AG04450 (cell line): ENCODE data around the gene ARHGEF3. TPM values are rescaled to one million over a fixed set of nuclear protein-coding genes. Genes with fewer than 3 reads are reported as not detected.

Source experiments
- CTCF ChIA-PET: fragments of 300-600, 350-600 bp; formaldehyde crosslinking; extraction: SDS; loops from one replicate; lab custom pipeline; 2022; ENCODE audit warnings: antibody characterized with exemption, inconsistent platforms; lab: Charles Lee
- POLR2A ChIA-PET: fragments of 350-600 bp; formaldehyde crosslinking; extraction: SDS; loops from one replicate; lab custom pipeline; 2021; ENCODE audit warnings: antibody characterized with exemption, inconsistent platforms; lab: Yijun Ruan, JAX
- DNase-seq: peaks from one replicate; pipeline ENCODE4 v3.0.0-alpha.2; 2011; ENCODE audit warnings: low read depth, low spot score
- H3K27ac ChIP-seq: one replicate; pipeline ENCODE4 v1.5.1; 2012; ENCODE audit warnings: low read depth, low read length, control low read depth
- H3K27me3 ChIP-seq: one replicate; pipeline ENCODE4 v1.6.0; 2012; ENCODE audit warnings: low read length; ENCODE audit not compliant: control insufficient read depth, insufficient read depth
- H3K4me3 ChIP-seq: 2 replicates; pipeline ENCODE4 v1.5.1; 2011; ENCODE audit warnings: mild to moderate bottlenecking, low read depth, low read length, control low read depth
- H3K9me3 ChIP-seq: 2 replicates; pipeline ENCODE4 v1.5.1; 2012; ENCODE audit warnings: low read length; ENCODE audit not compliant: control insufficient read depth, insufficient read depth
- CTCF ChIP-seq: IDR thresholded peaks from 2 replicates; pipeline ENCODE4 v1.5.1; 2011; ENCODE audit warnings: low read depth, low read length, control low read depth, inconsistent platforms
- polyA plus RNA-seq: library from polyadenylated mRNA; depleted of rRNA; stranded (reverse); fragments of >200 nt; gene quantifications from 2 replicates; pipeline ENCODE4 v1.2.3, GENCODE V29; 2011

The ARHGEF3 gene
- polyA plus RNA-seq, 1 experiment, result 5.6 TPM

GRCh38 chr3:56747150-56747549 is 54.6 kb downstream of the ARHGEF3 start:
- H3K9me3 ChIP-seq, result no peaks in the 10 kb centered on the region
- no peak overlapping the region for H3K27ac ChIP-seq
- H3K27me3 ChIP-seq, result no peaks in the 10 kb centered on the region
- CTCF ChIA-PET, result interaction anchor here (0.6 kb wide), 1 partner anchor 160 kb away, joined by 5 read pairs; no protein-coding TSS in a partner anchor
- no peak overlapping the region for H3K4me3 ChIP-seq
- TF ChIP-seq CTCF, result no peak
- POLR2A ChIA-PET, result no interaction called here
- DNase-seq, result no peak

- no peak for TF ChIP-seq CTCF
- H3K9me3 ChIP-seq, result no peaks in the 10 kb centered on the region
- ChIA-PET CTCF (interaction anchor here (0.6 to 0.7 kb wide), 2 partner anchors 12 to 56 kb away, joined by 3 to 6 read pairs; no protein-coding TSS in a partner anchor), POLR2A (no interaction called here)
- H3K4me3 ChIP-seq, result no peak overlapping the region
- no peaks in the 10 kb centered on the region for H3K27me3 ChIP-seq
- no peak for DNase-seq
- H3K27ac ChIP-seq, result no peak overlapping the region
Observed at GRCh38 chr3:56744016-56744415, 57.7 kb downstream of the ARHGEF3 start.

GRCh38 chr3:56742887-56743286 is 58.9 kb downstream of the ARHGEF3 start:
- H3K27me3 ChIP-seq, result no peaks in the 10 kb centered on the region
- TF ChIP-seq CTCF, result no peak
- H3K9me3 ChIP-seq, result no peaks in the 10 kb centered on the region
- ChIA-PET CTCF (interaction anchor here (0.7 kb wide), 1 partner anchor 438 kb away, joined by 3 read pairs; no protein-coding TSS in a partner anchor), POLR2A (no interaction called here)
- no peak overlapping the region for H3K27ac ChIP-seq
- no peak overlapping the region for H3K4me3 ChIP-seq
- DNase-seq, result no peak

- Histone ChIP-seq H3K9me3 (no peaks in the 10 kb centered on the region), H3K27me3 (no peaks in the 10 kb centered on the region), H3K27ac (no peak overlapping the region), H3K4me3 (no peak overlapping the region)
- DNase-seq, result no peak
- CTCF ChIA-PET, result no interaction called here
- POLR2A ChIA-PET, result no interaction called here
- no peak for TF ChIP-seq CTCF
Observed at GRCh38 chr3:56739036-56739435, 62.7 kb downstream of the ARHGEF3 start.

GRCh38 chr3:56737006-56737405 is 64.7 kb downstream of the ARHGEF3 start:
- Histone ChIP-seq H3K27ac (no peak overlapping the region), H3K27me3 (no peaks in the 10 kb centered on the region), H3K4me3 (no peak overlapping the region), H3K9me3 (no peaks in the 10 kb centered on the region)
- CTCF ChIA-PET, result interaction anchor here (1.1 kb wide), 1 partner anchor 252 kb away, joined by 3 read pairs; no protein-coding TSS in a partner anchor
- POLR2A ChIA-PET, result no interaction called here
- DNase-seq, result no peak
- TF ChIP-seq CTCF, result no peak
